Stimulated activated CD8-positive, alpha-beta memory T cell treated with anti-CD3 and anti-CD28 coated beads, Interleukin-12 subunit alpha, Interleukin-12 subunit beta, amount 100 ng/mL, for 1 hour (primary cell): Measurements from ENCODE around the gene EDN3.

Source experiments
- DNase-seq: peaks from one replicate; pipeline ENCODE4 v3.0.0-alpha.2; 2020; ENCODE audit warnings: low read depth

The EDN3 gene

DNA sequence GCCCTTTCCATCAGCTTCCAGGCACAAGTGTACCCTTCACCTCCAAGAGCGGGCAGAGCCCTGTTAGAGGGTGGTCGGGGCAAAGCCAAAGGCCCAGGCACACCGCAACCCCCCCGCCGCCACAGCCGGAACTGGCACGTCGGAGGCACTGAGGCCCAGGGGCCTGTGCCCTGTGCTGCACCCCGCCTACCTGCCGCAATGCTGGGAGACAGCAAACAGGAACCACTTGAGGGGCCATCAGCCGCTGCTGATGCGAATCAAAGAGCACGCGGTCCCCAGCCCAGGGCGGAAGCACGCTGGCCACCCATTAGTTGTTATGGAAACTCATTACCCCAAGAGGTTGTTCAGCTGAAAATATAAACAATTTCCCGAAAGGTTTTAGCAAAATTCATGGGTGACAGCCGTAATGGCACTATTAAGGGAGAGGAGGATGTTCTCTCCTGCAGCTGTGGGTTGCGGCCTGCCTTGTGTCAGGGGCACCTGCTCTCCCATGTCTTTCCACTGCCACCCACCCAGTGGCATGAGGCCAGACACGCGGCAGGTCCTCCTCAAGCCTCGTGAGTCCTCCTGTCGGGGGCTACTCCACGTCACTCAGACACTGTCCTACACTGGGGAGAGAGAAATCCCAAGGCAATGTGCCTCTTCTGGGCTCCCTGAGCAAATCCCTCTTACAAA is 65.3 kb downstream of the EDN3 start:
- no peak for DNase-seq

DNA sequence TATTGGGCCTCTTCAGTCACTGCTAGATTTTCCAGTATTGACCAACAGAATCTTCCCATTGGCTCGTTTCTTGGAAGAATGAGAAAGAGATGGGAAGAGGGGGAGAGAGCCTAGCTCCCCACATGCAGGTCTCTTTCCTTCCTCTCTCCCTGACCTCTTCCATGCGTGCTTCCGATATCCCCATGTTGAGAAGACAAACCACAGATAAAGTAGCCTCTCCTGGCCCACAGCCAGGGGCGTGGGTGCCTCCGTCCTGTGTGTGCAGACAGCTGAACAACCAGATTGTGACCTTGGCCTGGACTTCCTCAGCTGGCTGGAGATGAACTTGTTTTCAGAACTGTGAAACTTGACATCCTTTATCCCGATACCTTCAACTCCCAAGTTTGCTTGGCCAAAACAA is 71.0 kb downstream of the EDN3 start:
- no peak for DNase-seq

DNA sequence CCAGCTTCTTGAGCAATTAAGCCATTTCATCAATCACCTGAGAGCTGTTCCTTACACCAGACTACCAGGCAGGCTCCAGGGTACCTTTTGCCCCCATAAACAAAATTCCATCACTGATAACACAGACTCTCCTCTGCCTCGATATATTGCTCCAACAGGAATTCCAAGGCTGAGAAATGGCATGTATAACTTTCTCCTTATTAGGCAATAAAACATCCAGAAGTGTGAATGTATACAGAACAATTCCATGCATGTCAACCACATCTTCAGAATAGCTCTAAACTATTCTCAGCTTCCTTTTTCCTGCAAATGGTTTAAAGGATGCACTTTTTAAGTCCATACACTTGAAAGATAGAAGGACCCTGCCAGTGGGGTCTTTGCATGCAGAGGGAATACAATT is 73.8 kb downstream of the EDN3 start:
- DNase-seq = no peak

DNA sequence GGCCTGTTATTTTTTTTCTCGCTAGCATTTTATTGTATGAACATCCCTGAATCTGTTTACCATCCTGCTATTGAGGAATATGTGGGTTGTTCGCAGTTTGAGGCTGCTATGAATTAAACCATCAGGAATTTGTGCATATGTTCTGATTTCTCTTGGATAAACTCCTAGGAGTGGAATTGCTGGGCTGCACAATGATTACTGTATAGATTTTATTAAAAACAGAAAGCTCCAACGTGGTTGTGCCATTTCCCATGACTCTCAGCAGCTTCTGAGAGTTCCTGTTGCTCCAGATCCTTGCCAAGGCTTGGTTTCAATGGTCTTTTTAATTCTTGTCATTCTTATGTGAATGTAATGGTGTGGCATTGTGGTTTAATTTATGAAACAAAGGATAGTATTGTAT is 75.1 kb downstream of the EDN3 start:
- no peak for DNase-seq
